Thyroid gland (tissue), 4 donors: ENCODE measurements around the gene TBC1D4. TPM values are rescaled to one million over a fixed set of nuclear protein-coding genes. Genes with fewer than 3 reads are reported as not detected.

Experiments used
- DNase-seq, 2 donors: peaks; one replicate each; pipeline ENCODE4 v3.0.0-alpha.2; 2019
- H3K27ac ChIP-seq, 3 donors: fragments of 200-600 bp; sonication (generic); 1 replicate in 2 of 3; 2 replicates in 1 of 3; pipeline ENCODE4 v1.5.1; 2016 to 2019; ENCODE audit warnings: mild to moderate bottlenecking in 1 of 3, moderate library complexity in 1 of 3
- H3K27me3 ChIP-seq: fragments of 200-600 bp; sonication (generic); one replicate; pipeline ENCODE4 v1.5.1; 2019
- H3K36me3 ChIP-seq, 2 donors: fragments of 200-600 bp; sonication (generic); one replicate each; pipeline ENCODE4 v1.5.1; 2016 to 2019
- H3K4me1 ChIP-seq, 2 donors: fragments of 200-600 bp; sonication (generic); one replicate each; pipeline ENCODE4 v1.5.1; 2017 to 2019
- H3K4me3 ChIP-seq, 3 donors: fragments of 200-600 bp; sonication (generic); replicated peaks in 1 of 3; 1 replicate in 2 of 3; 2 replicates in 1 of 3; pipeline ENCODE4 v1.5.1; 2016; ENCODE audit warnings: mild to moderate bottlenecking in 1 of 3
- H3K9me3 ChIP-seq: fragments of 200-600 bp; sonication (generic); one replicate; pipeline ENCODE4 v1.5.1; 2017
- POLR2A ChIP-seq, 2 donors: fragments of 450-650 bp; IDR thresholded peaks; one replicate each; pipeline ENCODE4 v1.6.1; 2017; ENCODE audit warnings: antibody characterized with exemption in 2 of 2, mild to moderate bottlenecking in 2 of 2, moderate library complexity in 1 of 2
- WGBS, 2 donors: methylation state at CpG; one replicate each; pipeline ENCODE4 v1.1.5; 2017; 5-methylcytosine and 5-hydroxymethylcytosine counted together
- intact Hi-C: fragments of 100-400 bp; cut with DNase I; formaldehyde crosslinking; loops from one replicate; pipeline ENCODE4 v1.15.1; 2023
- total RNA-seq, 4 donors: library from RNA; depleted of rRNA; stranded (reverse); fragments of >200 nt; gene quantifications; one replicate each; pipeline ENCODE4 v1.2.3, GENCODE V29; 2016
- TF ChIP-seq, protein P1 (sequence below), 6 experiments: fragments of 200-600 bp in 3 of 6; fragments of 450-650 bp in 3 of 6; sonication (generic) in 3 of 6; IDR thresholded peaks; one replicate each; pipeline ENCODE4 v1.5.1; 2016 to 2019; ENCODE audit warnings: antibody characterized with exemption in 6 of 6, mild to moderate bottlenecking in 2 of 6, inconsistent platforms in 1 of 6, moderate library complexity in 1 of 6

TBC1D4 gene
- total RNA-seq, 4 donors from 2014 or later, result 42.5 to 72.6 (median 70.6) TPM

DNA sequence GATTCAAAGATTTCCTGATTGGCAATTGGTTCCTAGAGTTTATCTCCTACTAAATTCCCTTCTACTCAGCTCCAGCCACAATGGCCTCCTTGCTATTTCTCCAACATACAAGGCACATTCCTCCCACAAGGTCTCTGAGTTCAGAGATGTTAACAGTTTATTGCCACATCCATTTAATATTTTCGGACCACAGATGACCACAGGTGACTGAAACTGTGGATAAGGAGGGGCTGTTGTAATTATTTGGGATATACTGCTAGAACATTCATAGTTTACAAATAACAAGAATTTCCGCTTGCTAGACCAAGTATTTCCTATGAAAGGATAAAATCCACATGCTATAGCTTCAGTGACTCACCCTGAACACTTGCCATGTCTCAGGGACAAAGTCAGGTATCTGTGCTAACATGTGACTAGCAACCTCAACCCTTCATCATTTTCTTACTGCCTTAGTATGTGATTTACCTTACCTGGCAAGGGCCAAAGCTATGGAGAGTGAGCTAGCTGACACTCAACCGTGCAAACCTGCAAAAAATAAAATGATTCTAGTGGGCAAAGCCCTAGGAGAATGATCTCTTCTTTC is 117.7 kb downstream of the TBC1D4 start:
- WGBS, 2 donors, result 95% methylated on average over 3 of the region's 3 CpGs
- no peak for TF ChIP-seq POLR2A (IDR thresholded peaks at IDR 0.05)
- TF ChIP-seq, protein P1, sequence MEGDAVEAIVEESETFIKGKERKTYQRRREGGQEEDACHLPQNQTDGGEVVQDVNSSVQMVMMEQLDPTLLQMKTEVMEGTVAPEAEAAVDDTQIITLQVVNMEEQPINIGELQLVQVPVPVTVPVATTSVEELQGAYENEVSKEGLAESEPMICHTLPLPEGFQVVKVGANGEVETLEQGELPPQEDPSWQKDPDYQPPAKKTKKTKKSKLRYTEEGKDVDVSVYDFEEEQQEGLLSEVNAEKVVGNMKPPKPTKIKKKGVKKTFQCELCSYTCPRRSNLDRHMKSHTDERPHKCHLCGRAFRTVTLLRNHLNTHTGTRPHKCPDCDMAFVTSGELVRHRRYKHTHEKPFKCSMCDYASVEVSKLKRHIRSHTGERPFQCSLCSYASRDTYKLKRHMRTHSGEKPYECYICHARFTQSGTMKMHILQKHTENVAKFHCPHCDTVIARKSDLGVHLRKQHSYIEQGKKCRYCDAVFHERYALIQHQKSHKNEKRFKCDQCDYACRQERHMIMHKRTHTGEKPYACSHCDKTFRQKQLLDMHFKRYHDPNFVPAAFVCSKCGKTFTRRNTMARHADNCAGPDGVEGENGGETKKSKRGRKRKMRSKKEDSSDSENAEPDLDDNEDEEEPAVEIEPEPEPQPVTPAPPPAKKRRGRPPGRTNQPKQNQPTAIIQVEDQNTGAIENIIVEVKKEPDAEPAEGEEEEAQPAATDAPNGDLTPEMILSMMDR (IDR thresholded peaks at IDR 0.05), result no peak

DNA sequence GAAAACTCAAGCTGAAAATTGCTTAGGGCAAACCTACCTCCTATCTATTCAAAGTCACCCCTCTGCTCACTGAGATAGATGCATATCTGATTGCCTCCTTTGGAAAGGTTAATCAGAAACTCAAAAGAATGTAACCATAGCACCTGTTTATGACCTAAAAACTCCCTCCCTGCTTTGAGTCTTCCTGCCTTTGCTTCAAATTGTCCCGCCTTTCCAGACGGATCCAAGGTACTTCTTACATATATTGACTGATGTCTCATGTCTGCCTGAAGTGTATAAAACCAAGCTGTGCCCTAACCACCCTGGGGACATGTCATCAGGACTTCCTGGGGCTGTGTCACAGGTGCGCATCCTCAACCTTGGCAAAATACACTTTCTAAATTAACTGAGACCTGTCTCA is 118.6 kb downstream of the TBC1D4 start:
- H3K27ac ChIP-seq, result no peak overlapping the region
- WGBS, 2 donors, result 95 to 99% methylated on average over 3 of the region's 3 CpGs
- H3K9me3 ChIP-seq, result no peaks in the 10 kb centered on the region
- no peaks in the 10 kb centered on the region for H3K36me3 ChIP-seq
- no peak overlapping the region for H3K4me3 ChIP-seq
- H3K4me1 ChIP-seq, result peaks cover 28 to 29% of the 10 kb centered on the region in 2 donors
- H3K27me3 ChIP-seq, result no peaks in the 10 kb centered on the region
- DNase-seq, result no peak
- intact Hi-C loops, result no loop called here
- TF ChIP-seq, protein P1 (IDR thresholded peaks at IDR 0.05), result no peak
- no peak for TF ChIP-seq POLR2A (IDR thresholded peaks at IDR 0.05)

More for the DNA sequence above, 117.7 kb downstream of the TBC1D4 start:
- intact Hi-C loops, result no loop called here
- H3K4me1 ChIP-seq, result peaks cover 37% of the 10 kb centered on the region in 2 donors
- H3K27ac ChIP-seq, result no peak overlapping the region
- no peaks in the 10 kb centered on the region for H3K36me3 ChIP-seq
- no peaks in the 10 kb centered on the region for H3K27me3 ChIP-seq
- no peak for DNase-seq
- no peaks in the 10 kb centered on the region for H3K9me3 ChIP-seq
- H3K4me3 ChIP-seq, result no peak overlapping the region

DNA sequence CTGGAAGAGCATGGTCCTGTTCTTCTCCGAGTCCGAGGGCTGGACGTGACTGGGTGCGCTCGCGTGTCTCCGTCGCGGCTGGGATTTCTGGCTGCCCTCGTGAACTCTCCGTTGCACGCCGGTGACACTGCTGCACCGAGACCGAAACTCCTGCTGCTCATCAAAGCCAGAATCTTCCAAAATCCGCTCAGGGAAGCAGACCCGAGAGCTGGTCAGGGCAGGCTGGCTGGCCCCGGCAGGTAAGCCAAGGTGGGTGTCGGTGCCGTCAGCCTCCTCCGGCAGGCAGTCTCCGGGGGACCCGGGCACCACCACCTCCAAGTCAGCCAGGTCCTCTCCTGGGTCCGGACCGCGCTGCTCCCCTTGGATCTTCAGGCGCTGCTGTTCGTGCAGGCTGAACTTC is 119.9 kb downstream of the TBC1D4 start:
- peaks cover 16% of the 10 kb centered on the region in 2 donors for H3K4me1 ChIP-seq
- no peak overlapping the region for H3K4me3 ChIP-seq
- intact Hi-C loops, result no loop called here

DNA sequence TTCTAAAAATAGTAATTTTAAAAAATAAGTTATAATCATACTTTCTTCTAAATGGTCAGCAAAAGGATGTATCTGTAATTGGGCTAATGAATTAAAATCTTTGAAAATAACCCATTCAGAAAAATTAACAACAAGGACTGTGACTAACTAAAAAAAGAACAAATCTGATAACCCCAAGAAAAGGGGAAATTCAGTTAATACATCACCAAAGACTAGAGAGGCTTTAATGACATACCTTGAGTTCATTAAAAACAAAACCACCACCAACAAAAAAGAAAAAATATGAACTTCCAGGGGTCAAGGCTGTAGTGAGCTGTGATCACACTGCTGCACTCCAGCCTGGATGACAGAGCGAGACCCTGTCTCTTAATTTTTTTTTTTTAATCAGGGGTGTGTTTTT is 121.8 kb downstream of the TBC1D4 start:
- H3K4me3 ChIP-seq, result no peak overlapping the region
- no peaks in the 10 kb centered on the region for H3K4me1 ChIP-seq
- H3K27ac ChIP-seq, result no peak overlapping the region
- H3K27me3 ChIP-seq, result no peaks in the 10 kb centered on the region
- TF ChIP-seq, protein P1 (IDR thresholded peaks at IDR 0.05), result no peak
- no peak for TF ChIP-seq POLR2A (IDR thresholded peaks at IDR 0.05)
- no peaks in the 10 kb centered on the region for H3K36me3 ChIP-seq
- no peaks in the 10 kb centered on the region for H3K9me3 ChIP-seq
- no peak for DNase-seq
- intact Hi-C loops, result no loop called here
- WGBS, 2 donors, result 0 to 79% methylated on average over 1 of the region's 1 CpG

More for the DNA sequence above, 119.9 kb downstream of the TBC1D4 start:
- H3K9me3 ChIP-seq, result no peaks in the 10 kb centered on the region
- TF ChIP-seq, protein P1 (IDR thresholded peaks at IDR 0.05), result no peak
- no peak for TF ChIP-seq POLR2A (IDR thresholded peaks at IDR 0.05)
- H3K27me3 ChIP-seq, result no peaks in the 10 kb centered on the region
- no peak overlapping the region for H3K27ac ChIP-seq
- WGBS, 2 donors, result 96 to 97% methylated on average over 22 to 26 of the region's 28 CpGs
- no peaks in the 10 kb centered on the region for H3K36me3 ChIP-seq
- DNase-seq, result no peak

DNA sequence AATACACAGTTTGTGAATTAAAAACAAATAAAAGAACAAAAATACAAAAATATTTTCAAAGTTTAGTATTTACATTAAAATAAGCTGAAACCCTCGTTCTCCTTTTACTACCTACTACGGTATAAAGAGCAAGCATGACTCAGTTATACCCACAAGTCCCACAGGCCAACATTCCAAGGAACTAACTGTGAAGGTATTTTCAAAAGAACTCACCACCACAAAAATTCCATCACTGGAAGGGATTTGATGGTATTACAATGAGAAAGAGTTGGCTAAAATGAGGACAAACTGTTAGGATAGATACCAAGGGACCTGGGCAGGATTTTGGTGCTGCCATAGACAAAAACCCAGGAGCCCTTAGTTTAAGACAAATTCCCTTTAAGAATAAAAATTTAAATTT is 122.7 kb downstream of the TBC1D4 start:
- no peak for DNase-seq
- no peak overlapping the region for H3K27ac ChIP-seq
- no peaks in the 10 kb centered on the region for H3K36me3 ChIP-seq
- WGBS, 2 donors, result 92 to 97% methylated on average over 2 of the region's 2 CpGs
- no peaks in the 10 kb centered on the region for H3K27me3 ChIP-seq
- no peak overlapping the region for H3K4me3 ChIP-seq
- intact Hi-C loops, result loop anchor here (10.0 kb wide), 1 partner anchor 196 kb away; no protein-coding TSS in a partner anchor
- H3K9me3 ChIP-seq, result no peaks in the 10 kb centered on the region
- no peaks in the 10 kb centered on the region for H3K4me1 ChIP-seq
- TF ChIP-seq, protein P1 (IDR thresholded peaks at IDR 0.05), result no peak
- TF ChIP-seq POLR2A (IDR thresholded peaks at IDR 0.05), result no peak
